Mucosa of gallbladder (tissue), 1 donor: ENCODE data around the gene KRTAP10-1. TPM values are rescaled to one million over a fixed set of nuclear protein-coding genes. Genes with fewer than 3 reads are reported as not detected.

Experiments
- total RNA-seq: library from RNA; stranded (reverse); gene quantifications from one replicate; pipeline ENCODE4 v1.2.1, GENCODE V29; 2021
- donor health status: DM: no; HTN: no; CAD: no.

KRTAP10-1 gene
- total RNA-seq, 1 donor from 2014 or later: not detected

Other genes with a start within 250 kb of the KRTAP10-1 start
- gene PFKL, start 240.1 kb downstream of the KRTAP10-1 start, total RNA-seq: 319 TPM
- 24.7 TPM for gene CFAP410, start 200.8 kb downstream of the KRTAP10-1 start, total RNA-seq
- 13.8 TPM for gene TRPM2, start 186.6 kb downstream of the KRTAP10-1 start, total RNA-seq
- gene LRRC3, start 84.7 kb downstream of the KRTAP10-1 start, total RNA-seq: 15.6 TPM
- gene KRTAP10-2, start 11.3 kb upstream of the KRTAP10-1 start, total RNA-seq: not detected
- not detected for gene KRTAP10-3, start 18.6 kb upstream of the KRTAP10-1 start, total RNA-seq
- gene KRTAP10-4, start 33.5 kb upstream of the KRTAP10-1 start, total RNA-seq: not detected
- gene KRTAP10-5, start 40.4 kb upstream of the KRTAP10-1 start, total RNA-seq: not detected
- gene KRTAP10-6, start 52.3 kb upstream of the KRTAP10-1 start, total RNA-seq: not detected
- gene KRTAP10-7, start 60.4 kb upstream of the KRTAP10-1 start, total RNA-seq: not detected
- not detected for gene KRTAP10-8, start 71.9 kb upstream of the KRTAP10-1 start, total RNA-seq
- not detected for gene KRTAP10-9, start 86.9 kb upstream of the KRTAP10-1 start, total RNA-seq
- gene KRTAP10-10, start 97.2 kb upstream of the KRTAP10-1 start, total RNA-seq: not detected
- not detected for gene KRTAP10-11, start 106.2 kb upstream of the KRTAP10-1 start, total RNA-seq
- gene KRTAP12-4, start 114.5 kb upstream of the KRTAP10-1 start, total RNA-seq: not detected
- gene KRTAP12-3, start 117.7 kb upstream of the KRTAP10-1 start, total RNA-seq: not detected
- gene KRTAP12-2, start 126.7 kb upstream of the KRTAP10-1 start, total RNA-seq: not detected
- gene KRTAP12-1, start 142.0 kb upstream of the KRTAP10-1 start, total RNA-seq: not detected
- not detected for gene KRTAP10-12, start 157.0 kb upstream of the KRTAP10-1 start, total RNA-seq
- 0.06 TPM for gene TSPEAR, start 171.4 kb upstream of the KRTAP10-1 start, total RNA-seq